Thyroid gland (tissue), 4 donors: Measurements from ENCODE around the gene RBMS1. TPM values are rescaled to one million over a fixed set of nuclear protein-coding genes. Genes with fewer than 3 reads are reported as not detected.

Experiments
- DNase-seq, 2 donors: peaks; one replicate each; pipeline ENCODE4 v3.0.0-alpha.2; 2019
- H3K27ac ChIP-seq, 3 donors: fragments of 200-600 bp; sonication (generic); 1 replicate in 2 of 3; 2 replicates in 1 of 3; pipeline ENCODE4 v1.5.1; 2016 to 2019; ENCODE audit warnings: mild to moderate bottlenecking in 1 of 3, moderate library complexity in 1 of 3
- H3K27me3 ChIP-seq: fragments of 200-600 bp; sonication (generic); one replicate; pipeline ENCODE4 v1.5.1; 2019
- H3K36me3 ChIP-seq, 2 donors: fragments of 200-600 bp; sonication (generic); one replicate each; pipeline ENCODE4 v1.5.1; 2016 to 2019
- H3K4me1 ChIP-seq, 2 donors: fragments of 200-600 bp; sonication (generic); one replicate each; pipeline ENCODE4 v1.5.1; 2017 to 2019
- H3K4me3 ChIP-seq, 3 donors: fragments of 200-600 bp; sonication (generic); replicated peaks in 1 of 3; 1 replicate in 2 of 3; 2 replicates in 1 of 3; pipeline ENCODE4 v1.5.1; 2016; ENCODE audit warnings: mild to moderate bottlenecking in 1 of 3
- H3K9me3 ChIP-seq: fragments of 200-600 bp; sonication (generic); one replicate; pipeline ENCODE4 v1.5.1; 2017
- POLR2A ChIP-seq, 2 donors: fragments of 450-650 bp; IDR thresholded peaks; one replicate each; pipeline ENCODE4 v1.6.1; 2017; ENCODE audit warnings: antibody characterized with exemption in 2 of 2, mild to moderate bottlenecking in 2 of 2, moderate library complexity in 1 of 2
- WGBS, 2 donors: methylation state at CpG; one replicate each; pipeline ENCODE4 v1.1.5; 2017; 5-methylcytosine and 5-hydroxymethylcytosine counted together
- intact Hi-C: fragments of 100-400 bp; cut with DNase I; formaldehyde crosslinking; loops from one replicate; pipeline ENCODE4 v1.15.1; 2023
- total RNA-seq, 4 donors: library from RNA; depleted of rRNA; stranded (reverse); fragments of >200 nt; gene quantifications; one replicate each; pipeline ENCODE4 v1.2.3, GENCODE V29; 2016
- TF ChIP-seq, protein P1 (sequence below), 6 experiments: fragments of 200-600 bp in 3 of 6; fragments of 450-650 bp in 3 of 6; sonication (generic) in 3 of 6; IDR thresholded peaks; one replicate each; pipeline ENCODE4 v1.5.1; 2016 to 2019; ENCODE audit warnings: antibody characterized with exemption in 6 of 6, mild to moderate bottlenecking in 2 of 6, inconsistent platforms in 1 of 6, moderate library complexity in 1 of 6

RBMS1 gene
- total RNA-seq, 4 donors from 2014 or later = 50.9 to 80.1 (median 69.0) TPM

DNA sequence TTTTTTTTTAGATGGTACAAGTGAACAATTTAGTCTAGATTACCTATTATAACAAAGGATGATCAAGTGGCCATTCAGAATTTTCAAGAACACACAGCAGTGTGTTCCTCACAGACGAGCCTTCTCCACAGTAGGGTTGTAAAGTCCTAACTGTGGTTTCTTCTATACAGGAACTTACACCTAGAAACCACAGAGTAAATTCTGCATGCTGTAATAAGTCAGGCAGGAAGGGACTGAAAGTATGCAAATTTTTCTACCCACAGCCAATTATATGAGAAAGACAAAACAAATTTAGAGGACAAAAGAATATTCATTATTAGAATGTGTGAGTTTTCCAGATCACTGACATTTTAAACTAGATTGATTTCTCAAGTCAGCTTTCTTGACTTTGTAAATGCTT lies 99.5 kb downstream of the RBMS1 start:
- WGBS, 2 donors = 22 to 30% methylated on average over 1 of the region's 1 CpG
- no peaks in the 10 kb centered on the region for H3K9me3 ChIP-seq
- H3K27me3 ChIP-seq = no peaks in the 10 kb centered on the region
- no peak for DNase-seq
- H3K4me3 ChIP-seq = no peak overlapping the region
- H3K27ac ChIP-seq = peak overlapping the region in 1 of 3 donors; percentile 25
- TF ChIP-seq POLR2A (IDR thresholded peaks at IDR 0.05) = no peak
- TF ChIP-seq, protein P1, sequence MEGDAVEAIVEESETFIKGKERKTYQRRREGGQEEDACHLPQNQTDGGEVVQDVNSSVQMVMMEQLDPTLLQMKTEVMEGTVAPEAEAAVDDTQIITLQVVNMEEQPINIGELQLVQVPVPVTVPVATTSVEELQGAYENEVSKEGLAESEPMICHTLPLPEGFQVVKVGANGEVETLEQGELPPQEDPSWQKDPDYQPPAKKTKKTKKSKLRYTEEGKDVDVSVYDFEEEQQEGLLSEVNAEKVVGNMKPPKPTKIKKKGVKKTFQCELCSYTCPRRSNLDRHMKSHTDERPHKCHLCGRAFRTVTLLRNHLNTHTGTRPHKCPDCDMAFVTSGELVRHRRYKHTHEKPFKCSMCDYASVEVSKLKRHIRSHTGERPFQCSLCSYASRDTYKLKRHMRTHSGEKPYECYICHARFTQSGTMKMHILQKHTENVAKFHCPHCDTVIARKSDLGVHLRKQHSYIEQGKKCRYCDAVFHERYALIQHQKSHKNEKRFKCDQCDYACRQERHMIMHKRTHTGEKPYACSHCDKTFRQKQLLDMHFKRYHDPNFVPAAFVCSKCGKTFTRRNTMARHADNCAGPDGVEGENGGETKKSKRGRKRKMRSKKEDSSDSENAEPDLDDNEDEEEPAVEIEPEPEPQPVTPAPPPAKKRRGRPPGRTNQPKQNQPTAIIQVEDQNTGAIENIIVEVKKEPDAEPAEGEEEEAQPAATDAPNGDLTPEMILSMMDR (IDR thresholded peaks at IDR 0.05) = no peak
- H3K4me1 ChIP-seq = peaks cover 30 to 34% of the 10 kb centered on the region in 2 donors
- H3K36me3 ChIP-seq = no peaks in the 10 kb centered on the region
- intact Hi-C loops = no loop called here

DNA sequence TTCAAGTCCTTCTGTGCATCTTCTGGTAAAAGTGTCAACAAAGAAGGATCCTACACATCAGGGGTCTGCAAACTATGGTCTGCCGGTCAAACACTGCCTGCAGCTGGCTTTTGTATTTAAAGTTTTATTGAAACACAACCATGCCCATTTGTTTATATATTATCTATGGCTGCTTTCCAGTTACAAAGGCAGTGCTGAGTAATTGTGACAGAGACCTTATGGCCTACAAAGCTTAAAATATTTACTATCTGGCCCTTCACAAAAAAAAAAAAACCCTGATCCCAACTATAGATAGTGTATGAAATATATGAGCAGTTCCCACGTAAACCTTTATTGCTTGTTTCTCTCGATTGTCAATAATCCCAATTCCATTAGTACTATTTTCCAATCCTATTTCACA lies 101.4 kb downstream of the RBMS1 start:
- 92 to 94% methylated on average over 3 of the region's 3 CpGs for WGBS, 2 donors
- Histone ChIP-seq H3K4me1 (peaks cover 32 to 44% of the 10 kb centered on the region in 2 donors), H3K4me3 (no peak overlapping the region), H3K36me3 (no peaks in the 10 kb centered on the region), H3K27me3 (no peaks in the 10 kb centered on the region), H3K27ac (no peak overlapping the region), H3K9me3 (no peaks in the 10 kb centered on the region)
- DNase-seq = no peak
- TF ChIP-seq, protein P1 (IDR thresholded peaks at IDR 0.05) = no peak
- intact Hi-C loops = no loop called here

DNA sequence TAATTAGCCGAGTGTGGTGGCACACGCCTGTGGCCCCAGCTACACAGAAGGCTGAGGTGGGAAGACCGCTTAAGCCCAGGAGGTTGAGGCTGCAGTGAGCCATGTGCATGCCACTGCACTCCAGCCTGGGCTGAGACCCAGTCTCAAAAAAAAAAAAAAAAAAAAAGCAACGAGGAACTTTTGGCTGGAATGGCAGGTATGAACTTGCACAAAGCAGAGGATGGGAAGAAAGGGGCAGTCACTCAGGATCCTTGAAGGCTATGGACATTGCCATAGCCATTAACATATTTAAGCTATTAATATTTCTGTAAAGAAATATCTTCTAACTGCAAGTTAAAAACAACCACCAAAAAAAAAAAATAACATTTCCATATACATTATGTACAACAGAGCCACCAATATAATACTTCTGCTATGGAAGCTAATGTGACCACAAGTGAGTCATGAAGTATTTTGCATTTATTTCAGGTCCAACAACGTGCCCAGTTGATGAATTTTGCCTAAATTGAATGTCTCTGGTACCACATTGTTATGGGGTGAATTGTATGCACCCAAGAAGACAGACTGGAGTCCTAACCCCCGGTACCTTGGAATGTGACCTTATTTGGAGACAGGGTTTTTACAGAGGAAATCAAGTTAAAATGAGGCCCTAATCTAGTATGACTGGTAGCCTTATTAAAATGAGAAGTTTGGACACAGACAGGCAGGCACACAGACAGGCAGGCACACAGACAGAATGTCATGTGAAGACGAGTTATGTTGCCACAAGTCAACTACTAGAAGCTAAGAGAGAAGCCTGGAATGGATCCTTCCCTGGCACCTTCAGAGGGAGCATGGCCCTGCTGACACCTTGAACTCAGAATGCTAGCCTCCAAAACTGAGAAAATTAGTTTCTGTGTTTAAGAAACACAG lies 102.8 kb downstream of the RBMS1 start:
- no peaks in the 10 kb centered on the region for H3K9me3 ChIP-seq
- H3K27me3 ChIP-seq = no peaks in the 10 kb centered on the region
- DNase-seq = no peak
- H3K4me1 ChIP-seq = peaks cover 29 to 52% of the 10 kb centered on the region in 2 donors
- H3K4me3 ChIP-seq = no peak overlapping the region
- H3K27ac ChIP-seq = no peak overlapping the region
- 77 to 82% methylated on average over 7 of the region's 7 CpGs for WGBS, 2 donors
- TF ChIP-seq, protein P1 (IDR thresholded peaks at IDR 0.05) = no peak
- no peak for TF ChIP-seq POLR2A (IDR thresholded peaks at IDR 0.05)
- H3K36me3 ChIP-seq = no peaks in the 10 kb centered on the region
- intact Hi-C loops = no loop called here

DNA sequence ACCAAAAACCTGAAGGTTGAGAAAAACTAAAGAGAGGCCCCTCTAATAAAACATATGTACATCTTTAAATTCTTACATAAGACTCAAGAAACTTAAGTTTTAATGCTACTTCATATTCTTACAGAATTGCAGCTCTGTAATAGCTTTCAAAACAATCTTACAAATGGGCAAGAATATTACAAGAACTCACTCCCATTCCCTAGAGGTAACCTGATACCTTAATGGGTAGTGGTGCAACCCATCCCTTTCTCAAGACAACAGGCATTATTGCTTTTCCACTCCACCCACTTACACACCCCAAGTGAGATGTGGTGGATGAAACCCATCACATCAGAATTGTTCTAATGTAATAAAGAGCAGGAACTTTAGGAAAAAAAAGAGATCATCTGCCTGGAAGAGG lies 103.7 kb downstream of the RBMS1 start:
- intact Hi-C loops = no loop called here
- H3K4me1 ChIP-seq = peaks cover 27 to 49% of the 10 kb centered on the region in 2 donors
- H3K27ac ChIP-seq = no peak overlapping the region

More for the DNA sequence above, 103.7 kb downstream of the RBMS1 start:
- Histone ChIP-seq H3K4me3 (no peak overlapping the region), H3K36me3 (no peaks in the 10 kb centered on the region), H3K27me3 (no peaks in the 10 kb centered on the region), H3K9me3 (no peaks in the 10 kb centered on the region)
- TF ChIP-seq POLR2A (IDR thresholded peaks at IDR 0.05) = no peak
- TF ChIP-seq, protein P1 (IDR thresholded peaks at IDR 0.05) = no peak
- DNase-seq = no peak
